ENCODE measurements around the gene SRRM5.

- TF ChIP-seq CTCF (IDR thresholded peaks at IDR 0.05) = no peak
- no peak for TF ChIP-seq POLR2A (IDR thresholded peaks at IDR 0.05)
These were observed 2.0 kb upstream of the SRRM5 start for GRCh38 chr19:43609872-43610271.
